IPS DF 6.9 (cell line): ENCODE results near the gene SEMA6B.

Source experiments
- DNase-seq: peaks from one replicate; pipeline ENCODE4 v3.0.0-alpha.2; 2013; ENCODE audit warnings: low read depth, low spot score
- H3K27ac ChIP-seq: one replicate; pipeline ENCODE4 v1.5.1; 2013; ENCODE audit warnings: low read length, control low read depth
- H3K27me3 ChIP-seq: 2 replicates; pipeline ENCODE4 v1.6.1; 2013; ENCODE audit warnings: mild to moderate bottlenecking, low read length; ENCODE audit not compliant: control insufficient read depth, insufficient read depth
- H3K36me3 ChIP-seq: 2 replicates; pipeline ENCODE4 v1.6.1; 2013; ENCODE audit warnings: low read length; ENCODE audit not compliant: control insufficient read depth, insufficient read depth
- H3K4me1 ChIP-seq: 2 replicates; pipeline ENCODE4 v1.6.1; 2013; ENCODE audit warnings: low read length; ENCODE audit not compliant: control insufficient read depth, insufficient read depth
- H3K4me3 ChIP-seq: 2 replicates; pipeline ENCODE4 v1.5.1; 2013; ENCODE audit warnings: mild to moderate bottlenecking, low read length
- H3K9me3 ChIP-seq: 2 replicates; pipeline ENCODE4 v1.6.1; 2013; ENCODE audit warnings: low read length, inconsistent platforms; ENCODE audit not compliant: control insufficient read depth, insufficient read depth
- WGBS: extraction: QIAGEN DNeasy Blood & Tissue Kit; methylation state at CpG from one replicate; pipeline ENCODE4 v1.1.7; 2013; ENCODE audit warnings: mixed read lengths, missing lambda C conversion rate; ENCODE audit not compliant: insufficient read length, insufficient coverage; 5-methylcytosine and 5-hydroxymethylcytosine counted together

Gene SEMA6B

DNA sequence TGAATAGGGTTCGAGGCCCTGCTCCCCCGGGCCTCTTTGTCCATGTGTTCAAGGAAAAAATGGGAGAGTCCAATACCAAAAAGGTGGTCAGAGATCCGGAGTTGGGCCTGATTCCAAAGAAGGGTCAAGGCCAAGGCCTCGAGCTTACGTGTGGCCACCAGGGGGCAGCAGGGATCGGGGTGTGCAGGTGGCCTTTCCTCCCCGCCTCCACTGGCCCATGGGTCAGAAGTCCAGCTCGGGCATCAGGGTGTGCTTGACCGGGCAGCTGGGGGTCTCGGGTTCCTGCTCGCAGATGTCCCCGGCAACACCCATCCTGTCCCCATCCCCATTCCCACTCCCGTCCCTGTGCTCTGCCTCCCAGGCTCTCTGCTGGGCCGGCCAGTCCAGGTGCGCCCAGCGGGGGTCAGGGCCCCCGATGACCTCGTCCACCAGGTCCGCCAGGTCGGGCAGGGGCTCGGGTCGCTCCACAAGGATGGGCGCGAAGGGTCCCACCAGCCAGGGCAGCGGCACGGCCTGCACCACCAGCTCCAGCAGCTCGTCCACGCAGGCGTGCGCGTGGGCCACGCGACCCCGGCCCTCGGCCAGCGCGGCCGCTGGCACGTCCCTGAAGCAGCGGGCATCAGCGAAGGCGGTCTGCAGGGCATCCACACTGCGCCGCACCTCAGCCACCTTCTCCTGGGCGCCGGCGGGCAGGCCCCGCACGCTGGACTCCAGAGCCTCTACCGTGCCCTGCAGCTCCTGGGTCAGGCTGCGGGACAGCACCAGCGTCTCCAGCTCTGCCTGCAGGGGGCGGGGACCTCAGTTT lies 36.0 kb downstream of the SEMA6B start:
- DNase-seq = no peak
- Histone ChIP-seq H3K36me3 (peaks cover 2% of the 10 kb centered on the region; the same call in 1 of the 2 replicates), H3K4me3 (no peak overlapping the region), H3K27me3 (no peaks in the 10 kb centered on the region), H3K4me1 (no peaks in the 10 kb centered on the region), H3K9me3 (no peaks in the 10 kb centered on the region), H3K27ac (no peak overlapping the region)
- no CpG with 5 or more reads among the region's 53 CpGs for WGBS

DNA sequence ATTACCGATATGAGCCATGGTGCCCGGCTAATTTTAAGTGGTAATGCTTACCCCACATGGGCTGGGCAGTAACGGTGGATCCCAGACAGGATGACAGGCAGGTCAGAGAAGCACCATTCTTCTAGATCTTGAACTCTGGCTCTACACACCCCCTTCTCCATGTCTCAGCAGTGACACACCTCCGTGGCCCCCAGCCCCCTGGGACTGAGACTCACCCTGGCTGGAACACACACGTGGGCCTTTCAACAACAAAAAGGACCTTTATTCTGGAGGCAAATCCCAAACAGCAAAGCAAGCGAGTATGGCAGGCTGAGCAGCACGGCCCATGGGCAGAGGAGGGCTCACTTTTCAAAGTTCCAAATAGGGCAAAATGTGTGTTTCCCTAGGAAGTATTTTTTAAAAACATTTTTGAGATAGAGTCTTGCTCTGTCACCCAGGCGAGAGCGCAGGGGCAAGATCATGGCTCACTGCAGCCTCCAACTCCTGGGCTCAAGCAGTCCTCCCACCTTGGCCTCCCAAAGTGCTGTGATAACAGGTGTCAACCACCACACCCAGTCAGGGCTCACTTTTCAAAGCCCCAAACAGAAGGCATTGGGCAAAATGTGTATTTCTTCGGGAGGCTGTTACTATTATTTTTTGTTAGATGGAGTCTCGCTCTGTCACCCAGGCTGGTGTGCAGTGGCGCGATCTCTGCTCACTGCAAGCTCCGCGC lies 37.0 kb downstream of the SEMA6B start:
- H3K27ac ChIP-seq = no peak overlapping the region
- H3K27me3 ChIP-seq = no peaks in the 10 kb centered on the region
- H3K4me1 ChIP-seq = no peaks in the 10 kb centered on the region; the same call in 1 of the 2 replicates
- no peak overlapping the region for H3K4me3 ChIP-seq
- no CpG with 5 or more reads among the region's 15 CpGs for WGBS
- DNase-seq = no peak
- no peaks in the 10 kb centered on the region for H3K9me3 ChIP-seq
- H3K36me3 ChIP-seq = peaks cover 2% of the 10 kb centered on the region; the same call in 1 of the 2 replicates

DNA sequence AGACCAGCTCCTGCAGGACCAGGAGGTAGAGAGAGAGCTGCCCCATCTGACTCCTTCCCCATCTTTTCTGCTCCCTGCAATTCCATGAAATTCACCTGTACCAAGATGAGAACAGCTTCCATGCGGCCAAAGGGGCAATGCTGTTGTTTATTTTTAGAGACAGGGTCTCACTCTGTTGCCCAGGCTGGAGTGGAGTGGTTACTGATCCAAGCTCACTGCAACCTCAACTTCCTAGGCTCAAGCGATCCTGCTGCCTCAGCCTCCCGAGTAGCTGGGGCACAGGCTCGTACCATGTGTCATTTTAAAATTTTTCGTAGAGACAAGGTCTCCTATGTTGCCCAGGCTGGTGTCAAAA lies 37.6 kb downstream of the SEMA6B start:
- DNase-seq = no peak
- Histone ChIP-seq H3K4me1 (peaks cover 1% of the 10 kb centered on the region; the same call in 1 of the 2 replicates), H3K36me3 (peaks cover 2% of the 10 kb centered on the region; the same call in 1 of the 2 replicates), H3K9me3 (no peaks in the 10 kb centered on the region), H3K27me3 (no peaks in the 10 kb centered on the region), H3K27ac (no peak overlapping the region), H3K4me3 (no peak overlapping the region)
- no CpG with 5 or more reads among the region's 5 CpGs for WGBS

DNA sequence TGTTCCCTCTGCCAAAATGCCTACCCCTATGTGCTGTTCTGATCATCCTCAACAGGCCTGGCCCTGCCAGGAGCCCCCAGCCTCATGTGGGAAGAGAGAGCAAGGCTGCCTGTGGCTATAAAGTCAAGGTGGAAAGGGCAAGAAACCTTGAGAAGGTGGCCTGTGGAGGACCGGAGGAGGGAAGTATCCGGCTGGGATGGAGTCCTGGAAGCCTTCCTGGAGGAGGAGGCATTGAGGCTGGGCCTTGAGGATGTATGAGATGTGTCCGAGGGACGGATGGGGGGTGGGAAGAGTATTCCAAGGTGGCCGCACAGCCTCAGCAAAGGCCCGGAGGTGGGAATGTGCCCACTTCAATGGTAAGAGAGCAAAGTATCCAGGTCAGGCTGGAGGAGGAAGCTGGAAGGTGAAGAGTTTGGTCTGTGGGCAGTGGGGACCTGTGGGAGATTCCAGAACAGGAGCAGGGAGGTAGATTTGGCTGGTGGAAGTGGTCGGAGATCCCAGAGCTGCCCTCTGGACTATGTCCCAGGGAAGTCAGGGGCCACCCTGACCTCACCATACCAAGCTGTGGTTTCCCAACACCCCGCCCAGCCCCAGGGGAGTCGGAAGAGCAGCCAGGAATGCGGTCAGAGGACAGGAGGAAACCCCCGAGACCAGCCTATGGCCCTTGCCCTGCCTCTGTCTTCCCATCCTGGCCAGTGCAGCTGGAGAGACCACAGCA lies 38.2 kb downstream of the SEMA6B start:
- DNase-seq = no peak
- no peak overlapping the region for H3K27ac ChIP-seq
- H3K36me3 ChIP-seq = peaks cover 2% of the 10 kb centered on the region; the same call in 1 of the 2 replicates
- H3K4me1 ChIP-seq = peaks cover 1% of the 10 kb centered on the region; the same call in 1 of the 2 replicates
- no peak overlapping the region for H3K4me3 ChIP-seq
- WGBS = no CpG with 5 or more reads among the region's 11 CpGs
- H3K27me3 ChIP-seq = no peaks in the 10 kb centered on the region
- H3K9me3 ChIP-seq = no peaks in the 10 kb centered on the region

DNA sequence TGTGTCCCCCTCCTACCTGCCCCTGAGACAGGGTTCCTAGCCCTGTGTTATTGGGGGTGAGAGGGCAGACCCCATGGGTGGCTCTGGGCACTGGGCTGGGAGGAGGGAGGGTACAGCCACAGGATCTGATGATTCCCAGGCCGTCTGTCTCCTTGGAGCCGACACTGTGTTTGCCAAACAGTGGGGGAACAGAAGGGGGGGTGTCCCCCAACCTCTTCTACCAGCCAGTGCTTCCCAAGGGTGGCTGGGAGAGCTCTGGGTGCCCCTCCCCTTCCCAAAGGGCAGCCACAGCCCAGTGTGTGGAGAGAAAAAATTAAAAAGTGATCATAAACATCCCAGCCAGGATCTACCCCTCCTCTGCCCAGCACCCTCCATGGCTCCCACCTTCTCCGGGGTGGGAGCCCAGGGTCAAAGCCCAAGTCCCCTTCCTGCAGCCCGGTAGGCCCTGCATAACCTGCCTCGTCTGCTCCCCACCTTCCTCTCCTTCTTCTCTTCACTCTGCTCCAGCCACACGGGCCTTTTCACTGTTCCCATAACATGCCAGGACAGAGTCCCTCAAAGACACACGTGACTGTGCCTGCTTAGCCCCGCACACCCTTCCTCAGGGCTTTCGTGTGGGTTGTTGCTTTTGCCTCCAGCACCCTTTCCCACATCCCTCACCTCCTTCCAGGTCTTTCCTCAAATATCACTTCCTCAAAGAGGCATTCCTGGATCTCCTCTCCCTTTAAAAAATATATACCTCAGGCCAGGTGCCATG lies 39.8 kb downstream of the SEMA6B start:
- Histone ChIP-seq H3K4me1 (peaks cover 1% of the 10 kb centered on the region; the same call in 1 of the 2 replicates), H3K36me3 (peaks cover 2% of the 10 kb centered on the region; the same call in 1 of the 2 replicates), H3K4me3 (no peak overlapping the region), H3K9me3 (no peaks in the 10 kb centered on the region), H3K27ac (no peak overlapping the region), H3K27me3 (no peaks in the 10 kb centered on the region)
- no CpG with 5 or more reads among the region's 9 CpGs for WGBS
- no peak for DNase-seq

DNA sequence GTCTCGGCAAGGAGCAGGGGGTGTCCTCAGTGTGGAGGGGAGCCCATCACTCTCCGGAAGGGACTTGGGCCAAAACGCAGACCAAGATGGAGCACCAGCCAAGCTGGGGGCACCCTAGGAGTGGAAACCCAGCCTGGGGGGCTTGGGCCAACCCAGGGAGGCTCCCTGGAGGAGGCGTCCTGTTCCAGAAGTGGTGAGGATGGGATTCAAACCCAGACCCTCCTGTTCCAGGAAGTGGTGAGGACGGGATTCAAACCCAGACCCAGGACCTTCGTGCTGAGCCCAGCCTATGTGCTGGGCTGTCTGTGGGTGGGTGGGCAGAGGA lies 40.4 kb downstream of the SEMA6B start:
- no peaks in the 10 kb centered on the region for H3K27me3 ChIP-seq
- H3K4me3 ChIP-seq = no peak overlapping the region
- peaks cover 1% of the 10 kb centered on the region; the same call in 1 of the 2 replicates for H3K4me1 ChIP-seq
- no CpG with 5 or more reads among the region's 6 CpGs for WGBS
- DNase-seq = no peak
- no peak overlapping the region for H3K27ac ChIP-seq
- H3K36me3 ChIP-seq = peaks cover 2% of the 10 kb centered on the region; the same call in 1 of the 2 replicates
- H3K9me3 ChIP-seq = no peaks in the 10 kb centered on the region

DNA sequence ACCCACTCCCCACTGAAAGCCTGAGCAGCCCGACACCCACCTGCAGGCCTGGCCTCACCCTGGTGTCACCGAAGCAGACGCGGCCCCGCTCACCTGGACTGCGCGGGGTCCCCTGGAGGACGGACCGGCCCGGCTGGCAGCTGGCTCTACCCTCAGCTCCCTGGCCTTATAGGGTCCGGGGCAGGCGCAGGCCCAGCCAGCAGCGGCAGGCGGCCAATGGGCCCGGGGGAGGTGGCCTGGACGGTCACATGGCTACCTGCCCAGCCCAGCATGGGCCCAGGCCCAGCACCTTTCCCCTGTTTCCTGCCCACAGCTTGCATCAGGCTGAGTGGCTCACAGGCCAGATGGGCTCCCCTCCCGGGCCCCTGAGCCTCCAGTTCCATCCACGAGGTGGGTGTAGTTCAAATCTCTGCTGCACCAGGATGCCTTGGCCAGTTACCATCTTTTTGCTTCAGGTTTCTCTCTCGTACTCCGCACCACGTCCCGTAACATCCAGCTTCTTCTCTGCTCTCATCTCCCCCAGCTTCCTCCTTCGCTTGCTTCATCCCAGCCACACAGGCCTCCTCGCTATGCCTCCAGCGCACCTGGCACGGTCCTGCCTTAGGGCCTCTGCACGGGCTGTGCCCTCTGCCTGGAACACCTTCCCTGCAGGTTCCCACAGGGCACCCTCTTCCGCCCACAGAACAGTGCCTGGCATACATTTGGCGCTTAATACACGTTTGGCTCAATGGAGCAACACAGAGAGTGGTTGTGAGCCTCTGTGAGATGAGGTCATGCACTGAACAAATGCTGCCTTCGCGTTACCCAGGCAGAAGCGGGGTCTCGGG lies 40.9 kb downstream of the SEMA6B start, which contains the start of gene PLIN4:
Gene PLIN4, minus strand, starts transcription at position 142 of the 827 bp plus-strand sequence. CDS start 214 bp downstream, outside the sequence.
- no peak for DNase-seq
- no peak within 1 kb of the TSS for H3K4me3 ChIP-seq

DNA sequence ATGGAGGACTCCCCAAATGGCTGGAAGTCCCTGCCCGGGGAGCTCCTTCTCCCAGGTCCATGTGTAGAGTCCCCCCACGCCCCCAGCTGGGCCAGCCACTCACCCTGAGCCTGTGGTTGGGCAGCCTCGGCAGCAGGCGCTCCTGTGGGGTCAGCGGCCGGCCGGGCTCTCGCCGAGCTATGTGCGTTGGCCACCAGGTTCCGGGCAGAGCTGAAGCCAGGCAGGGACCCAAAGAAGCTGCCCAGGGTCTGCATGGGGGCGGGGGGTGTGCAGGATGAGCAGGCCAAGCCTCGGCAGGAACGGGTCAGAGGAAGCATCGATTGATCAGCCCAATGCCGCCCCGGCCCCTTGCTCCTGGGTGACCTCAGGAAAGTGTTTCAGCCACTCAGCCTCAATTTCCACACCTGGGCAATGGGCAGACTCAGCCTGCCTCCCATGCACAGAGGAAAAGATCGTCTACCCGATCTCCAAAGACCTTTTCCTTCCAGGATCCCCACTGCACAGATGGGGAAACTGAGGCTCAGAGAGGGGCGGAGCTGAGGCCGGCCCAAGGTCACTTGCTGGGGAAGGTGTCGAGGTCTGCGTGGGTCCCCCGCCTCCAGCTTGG lies 41.9 kb downstream of the SEMA6B start:
- WGBS = no CpG with 5 or more reads among the region's 24 CpGs
- no peaks in the 10 kb centered on the region; the same call in 1 of the 2 replicates for H3K27me3 ChIP-seq
- H3K27ac ChIP-seq = no peak overlapping the region
- no peak for DNase-seq
- peaks cover 1% of the 10 kb centered on the region; the same call in 1 of the 2 replicates for H3K4me1 ChIP-seq
- no peaks in the 10 kb centered on the region for H3K9me3 ChIP-seq
- H3K36me3 ChIP-seq = no peaks in the 10 kb centered on the region
- H3K4me3 ChIP-seq = no peak overlapping the region

More for the DNA sequence above, 40.9 kb downstream of the SEMA6B start, which contains the start of gene PLIN4:
- Histone ChIP-seq H3K9me3 (no peaks in the 10 kb centered on the region), H3K27me3 (no peaks in the 10 kb centered on the region), H3K27ac (no peak within 1 kb of the TSS), H3K4me1 (peaks cover 1% of the 10 kb centered on the region; the same call in 1 of the 2 replicates), H3K36me3 (no peaks in the 10 kb centered on the region)
- no CpG with 5 or more reads among the region's 34 CpGs for WGBS

DNA sequence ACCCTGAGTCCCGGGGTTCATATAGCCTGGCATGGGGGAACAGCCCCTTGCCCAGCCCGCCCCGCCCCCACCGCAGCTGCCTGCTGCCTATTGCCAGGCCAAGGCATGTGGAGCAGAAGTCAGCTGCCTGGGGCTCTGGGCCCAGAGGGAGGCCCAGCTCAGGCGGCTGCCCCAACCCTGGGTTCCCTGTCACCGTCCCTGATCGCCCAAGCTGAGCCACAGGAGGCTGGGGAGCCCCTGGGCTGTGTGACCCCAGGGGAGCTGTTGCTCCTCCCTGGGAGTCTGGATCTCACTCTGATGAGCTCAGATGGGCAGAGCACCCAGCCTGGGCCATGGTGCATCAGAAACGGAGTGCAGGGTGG lies 42.6 kb downstream of the SEMA6B start:
- peaks cover 1% of the 10 kb centered on the region; the same call in 1 of the 2 replicates for H3K4me1 ChIP-seq
- no peaks in the 10 kb centered on the region for H3K9me3 ChIP-seq
- H3K27me3 ChIP-seq = peaks cover 5% of the 10 kb centered on the region; the same call in 1 of the 2 replicates
- no peak overlapping the region for H3K27ac ChIP-seq
- H3K36me3 ChIP-seq = no peaks in the 10 kb centered on the region
- no CpG with 5 or more reads among the region's 8 CpGs for WGBS
- no peak for DNase-seq
- no peak overlapping the region for H3K4me3 ChIP-seq
